ENCODE data around the gene MAF. TPM values are rescaled to one million over a fixed set of nuclear protein-coding genes. Genes with fewer than 3 reads are reported as not detected.

The MAF gene
- total RNA-seq, 1 experiment from 2014 or later, result 4.9 TPM

DNA sequence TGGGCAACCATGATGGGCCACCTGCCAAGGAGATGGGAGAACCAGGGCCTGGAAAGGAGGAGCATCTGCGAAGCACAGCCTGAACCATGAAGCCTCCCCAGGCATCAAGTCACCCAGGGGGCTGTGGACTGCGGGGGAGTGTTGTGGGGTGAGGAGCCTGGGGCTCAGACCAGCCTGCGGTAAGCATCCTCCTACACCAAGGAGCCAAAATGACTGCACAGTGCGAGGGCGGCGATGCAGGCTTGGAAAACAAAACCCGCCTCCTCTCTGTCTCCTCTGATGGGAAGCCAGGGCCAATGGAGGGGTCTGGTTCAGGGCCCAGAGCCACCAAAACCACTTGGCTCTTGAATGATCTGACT lies 18.1 kb upstream of the MAF start:
- Histone ChIP-seq H3K79me1 (ENCODE audit: insufficient read depth, low read depth, low read length, poor library complexity, severe bottlenecking) (no peaks in the 10 kb centered on the region), H2AK5ac (ENCODE audit: insufficient read length, low read length) (no peak overlapping the region), H3T11ph (ENCODE audit: low read length) (no peak overlapping the region), H3K14ac (ENCODE audit: insufficient read depth, low read length) (no peak overlapping the region), H4K91ac (ENCODE audit: insufficient read length, low read depth, low read length) (no peak overlapping the region), H4K8ac (replicated peaks; ENCODE audit: insufficient read length, low read depth, low read length) (no peak overlapping the region), H2AFZ (ENCODE audit: low read length) (no peak overlapping the region), H3K27ac (ENCODE audit: insufficient read length, low read depth, low read length) (no peak overlapping the region), H3K4me2 (ENCODE audit: insufficient read depth, insufficient read length, low read length) (no peak overlapping the region), H2BK12ac (ENCODE audit: insufficient read length, low read depth, low read length) (no peak overlapping the region), H3K23ac (ENCODE audit: insufficient read length, low read depth, low read length) (no peak overlapping the region), H3K9ac (ENCODE audit: extremely low read depth, insufficient read length, low read length) (no peak overlapping the region), H2BK15ac (ENCODE audit: low read depth, low read length) (no peak overlapping the region), H2BK5ac (ENCODE audit: insufficient read length, low read length) (no peak overlapping the region), H3K27me3 (ENCODE audit: insufficient read depth, low read length) (no peaks in the 10 kb centered on the region), H4K20me1 (ENCODE audit: control insufficient read depth, insufficient read depth, insufficient read length) (no peaks in the 10 kb centered on the region), H3K9me3 (ENCODE audit: control insufficient read depth, low read depth, low read length) (no peaks in the 10 kb centered on the region), H2BK20ac (ENCODE audit: low read depth, low read length, poor library complexity, severe bottlenecking) (no peak overlapping the region), H3K23me2 (ENCODE audit: insufficient read length, low read depth, low read length, poor library complexity, severe bottlenecking) (no peaks in the 10 kb centered on the region), H3K4ac (ENCODE audit: low read depth, low read length) (no peak overlapping the region), H3K79me2 (ENCODE audit: insufficient read depth, low read length) (no peaks in the 10 kb centered on the region), H3K4me1 (ENCODE audit: insufficient read depth, low read length) (no peaks in the 10 kb centered on the region), H3K56ac (ENCODE audit: insufficient read length, low read depth, low read length) (no peak overlapping the region), H3K18ac (ENCODE audit: insufficient read length, low read depth, low read length) (no peak overlapping the region), H2BK120ac (ENCODE audit: low read depth, low read length, poor library complexity, severe bottlenecking) (no peak overlapping the region), H4K5ac (ENCODE audit: insufficient read length, low read depth, low read length) (no peak overlapping the region)
- WGBS (ENCODE audit: extremely low coverage, insufficient read length, low lambda C conversion rate), result no CpG with 5 or more reads among the region's 7 CpGs
- no peaks in the 10 kb centered on the region for H3K9me3 Mint-ChIP-seq
- peaks cover 3% of the 10 kb centered on the region for H3K27me3 Mint-ChIP-seq (ENCODE audit: low read depth)
- no peak for DNase-seq
- no peak overlapping the region for H3K27ac Mint-ChIP-seq
- H3K4me3 Mint-ChIP-seq, result no peak overlapping the region
- H3K4me1 Mint-ChIP-seq, result no peaks in the 10 kb centered on the region
- TF ChIP-seq CTCF (conservative IDR thresholded peaks at IDR 0.05), result no peak
- H3K36me3 Mint-ChIP-seq (ENCODE audit: insufficient read depth in 1 of 3, low read depth in 3 of 3), result no peaks in the 10 kb centered on the region
